Tibial nerve (tissue), 4 donors: Measurements from ENCODE around the gene ZNF24. TPM values are rescaled to one million over a fixed set of nuclear protein-coding genes. Genes with fewer than 3 reads are reported as not detected.

Experiments used
- DNase-seq, 2 donors: peaks; one replicate each; pipeline ENCODE4 v3.0.0-alpha.2; 2019; ENCODE audit warnings: low spot score in 2 of 2
- H3K27ac ChIP-seq, 4 donors: fragments of 200-600 bp; sonication (generic) in 3 of 4; one replicate each; pipeline ENCODE4 v1.5.1; 2017 to 2019; ENCODE audit warnings: mild to moderate bottlenecking in 1 of 4
- H3K27me3 ChIP-seq, 2 donors: fragments of 200-600 bp; sonication (generic) in 1 of 2; one replicate each; pipeline versions ENCODE4 v1.5.1 to v1.6.0; 2017 to 2019
- H3K36me3 ChIP-seq, 3 donors: fragments of 200-600 bp; sonication (generic); one replicate each; pipeline ENCODE4 v1.5.1; 2018 to 2019
- H3K4me1 ChIP-seq, 4 donors: fragments of 200-600 bp; sonication (generic) in 3 of 4; one replicate each; pipeline ENCODE4 v1.5.1; 2017 to 2019
- H3K4me3 ChIP-seq, 4 donors: fragments of 200-600 bp; sonication (generic) in 3 of 4; one replicate each; pipeline ENCODE4 v1.5.1; 2017 to 2019; ENCODE audit warnings: mild to moderate bottlenecking in 1 of 4, moderate library complexity in 1 of 4
- H3K9me3 ChIP-seq, 4 donors: fragments of 200-600 bp; sonication (generic) in 3 of 4; one replicate each; pipeline ENCODE4 v1.5.1; 2017 to 2019
- EP300 ChIP-seq, 2 donors: sonication (generic); formaldehyde crosslinking; IDR thresholded peaks; one replicate each; pipeline ENCODE4 v1.6.1; 2017; ENCODE audit warnings: antibody characterized with exemption in 2 of 2, mild to moderate bottlenecking in 1 of 2
- POLR2A ChIP-seq, 2 donors: fragments of 450-650 bp; IDR thresholded peaks; one replicate each; pipeline ENCODE4 v1.6.1; 2017; ENCODE audit warnings: antibody characterized with exemption in 2 of 2, mild to moderate bottlenecking in 2 of 2, moderate library complexity in 2 of 2
- WGBS, 2 donors: methylation state at CpG; one replicate each; pipeline ENCODE4 v1.1.5; 2018; 5-methylcytosine and 5-hydroxymethylcytosine counted together
- total RNA-seq, 4 donors: library from RNA; depleted of rRNA; stranded (reverse); fragments of >200 nt; gene quantifications; one replicate each; pipeline ENCODE4 v1.1.0, GENCODE V29; 2016
- TF ChIP-seq, protein P1 (sequence below), 5 experiments: fragments of 200-600 bp in 3 of 5; fragments of 450-650 bp in 2 of 5; sonication (generic) in 3 of 5; IDR thresholded peaks; one replicate each; pipeline ENCODE4 v1.5.1; 2016 to 2019; ENCODE audit warnings: antibody characterized with exemption in 5 of 5, mild to moderate bottlenecking in 3 of 5, moderate library complexity in 2 of 5

The ZNF24 gene
- total RNA-seq, 4 donors from 2014 or later, result 37.5 to 50.5 (median 41.1) TPM

DNA sequence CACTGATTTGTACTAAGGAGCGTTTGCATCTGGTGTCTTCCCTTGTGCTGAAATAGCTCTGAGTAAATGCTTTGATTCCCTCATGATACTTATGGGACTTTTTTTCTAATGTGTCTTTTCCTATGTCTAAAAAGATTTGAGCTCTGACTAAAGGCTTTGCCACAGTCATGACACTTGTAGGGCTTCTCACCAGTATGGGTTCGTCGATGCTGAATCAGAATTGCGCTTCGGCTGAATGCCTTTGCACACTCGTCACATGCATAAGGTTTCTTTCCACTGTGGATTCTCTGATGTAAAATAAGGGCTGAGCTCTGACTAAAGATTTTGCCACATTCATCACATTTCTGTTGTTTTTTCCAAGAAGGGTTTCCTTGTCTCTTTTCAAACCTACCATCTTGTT is 24.9 kb upstream of the ZNF24 start:
- Histone ChIP-seq H3K36me3 (peaks cover 0 to 24% (median 4%) of the 10 kb centered on the region in 3 donors), H3K9me3 (no peaks in the 10 kb centered on the region), H3K4me3 (no peak overlapping the region), H3K27me3 (no peaks in the 10 kb centered on the region), H3K27ac (no peak overlapping the region), H3K4me1 (no peaks in the 10 kb centered on the region)
- no peak for DNase-seq
- no peak for TF ChIP-seq POLR2A (IDR thresholded peaks at IDR 0.05)
- no peak for TF ChIP-seq EP300 (IDR thresholded peaks at IDR 0.05)
- TF ChIP-seq, protein P1, sequence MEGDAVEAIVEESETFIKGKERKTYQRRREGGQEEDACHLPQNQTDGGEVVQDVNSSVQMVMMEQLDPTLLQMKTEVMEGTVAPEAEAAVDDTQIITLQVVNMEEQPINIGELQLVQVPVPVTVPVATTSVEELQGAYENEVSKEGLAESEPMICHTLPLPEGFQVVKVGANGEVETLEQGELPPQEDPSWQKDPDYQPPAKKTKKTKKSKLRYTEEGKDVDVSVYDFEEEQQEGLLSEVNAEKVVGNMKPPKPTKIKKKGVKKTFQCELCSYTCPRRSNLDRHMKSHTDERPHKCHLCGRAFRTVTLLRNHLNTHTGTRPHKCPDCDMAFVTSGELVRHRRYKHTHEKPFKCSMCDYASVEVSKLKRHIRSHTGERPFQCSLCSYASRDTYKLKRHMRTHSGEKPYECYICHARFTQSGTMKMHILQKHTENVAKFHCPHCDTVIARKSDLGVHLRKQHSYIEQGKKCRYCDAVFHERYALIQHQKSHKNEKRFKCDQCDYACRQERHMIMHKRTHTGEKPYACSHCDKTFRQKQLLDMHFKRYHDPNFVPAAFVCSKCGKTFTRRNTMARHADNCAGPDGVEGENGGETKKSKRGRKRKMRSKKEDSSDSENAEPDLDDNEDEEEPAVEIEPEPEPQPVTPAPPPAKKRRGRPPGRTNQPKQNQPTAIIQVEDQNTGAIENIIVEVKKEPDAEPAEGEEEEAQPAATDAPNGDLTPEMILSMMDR (IDR thresholded peaks at IDR 0.05), result no peak
- 87 to 93% methylated on average over 6 of the region's 6 CpGs for WGBS, 2 donors

DNA sequence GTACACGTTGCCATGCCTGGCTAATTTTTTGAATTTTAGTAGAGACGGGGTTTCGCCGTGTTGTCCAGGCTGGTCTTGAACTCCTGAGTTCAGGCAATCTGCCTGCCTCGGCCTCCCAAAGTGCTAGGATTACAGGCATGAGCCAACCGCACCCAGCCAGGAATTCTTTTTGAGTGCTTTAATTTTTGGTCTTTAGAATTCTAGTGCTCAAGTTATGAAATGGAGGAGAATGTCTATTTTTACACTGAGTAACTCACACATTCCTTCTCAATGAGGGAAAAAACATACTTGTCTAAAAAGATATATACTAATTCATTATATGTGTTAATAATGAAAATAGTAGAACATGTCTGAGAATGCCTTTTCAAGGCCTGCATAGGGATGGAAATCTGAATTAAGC is 24.4 kb upstream of the ZNF24 start:
- Histone ChIP-seq H3K4me1 (no peaks in the 10 kb centered on the region), H3K36me3 (peaks cover 0 to 19% (median 4%) of the 10 kb centered on the region in 3 donors), H3K27me3 (no peaks in the 10 kb centered on the region), H3K4me3 (no peak overlapping the region), H3K27ac (no peak overlapping the region), H3K9me3 (no peaks in the 10 kb centered on the region)
- WGBS, 2 donors, result 88 to 94% methylated on average over 6 of the region's 6 CpGs
- TF ChIP-seq EP300 (IDR thresholded peaks at IDR 0.05), result no peak
- no peak for TF ChIP-seq POLR2A (IDR thresholded peaks at IDR 0.05)
- TF ChIP-seq, protein P1 (IDR thresholded peaks at IDR 0.05), result no peak
- DNase-seq, result no peak

DNA sequence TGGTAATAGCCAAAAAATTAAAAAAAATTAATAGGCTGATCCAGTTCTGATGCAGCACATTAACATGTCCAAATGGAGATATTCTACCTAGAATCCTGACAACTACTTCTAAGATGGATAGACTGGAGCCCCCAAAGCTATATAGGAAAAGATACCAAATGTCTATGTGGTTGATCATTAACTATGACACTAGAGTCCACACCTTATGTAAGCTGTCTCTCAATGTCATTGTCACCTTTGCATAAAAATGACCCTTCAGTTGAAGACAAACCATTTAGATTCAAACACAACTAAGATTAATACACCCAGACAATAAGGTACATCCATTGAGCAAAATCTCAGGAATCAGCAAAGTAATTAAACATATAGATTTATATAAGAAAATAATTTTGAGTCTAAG is 18.3 kb upstream of the ZNF24 start:
- Histone ChIP-seq H3K27me3 (no peaks in the 10 kb centered on the region), H3K27ac (no peak overlapping the region)

DNA sequence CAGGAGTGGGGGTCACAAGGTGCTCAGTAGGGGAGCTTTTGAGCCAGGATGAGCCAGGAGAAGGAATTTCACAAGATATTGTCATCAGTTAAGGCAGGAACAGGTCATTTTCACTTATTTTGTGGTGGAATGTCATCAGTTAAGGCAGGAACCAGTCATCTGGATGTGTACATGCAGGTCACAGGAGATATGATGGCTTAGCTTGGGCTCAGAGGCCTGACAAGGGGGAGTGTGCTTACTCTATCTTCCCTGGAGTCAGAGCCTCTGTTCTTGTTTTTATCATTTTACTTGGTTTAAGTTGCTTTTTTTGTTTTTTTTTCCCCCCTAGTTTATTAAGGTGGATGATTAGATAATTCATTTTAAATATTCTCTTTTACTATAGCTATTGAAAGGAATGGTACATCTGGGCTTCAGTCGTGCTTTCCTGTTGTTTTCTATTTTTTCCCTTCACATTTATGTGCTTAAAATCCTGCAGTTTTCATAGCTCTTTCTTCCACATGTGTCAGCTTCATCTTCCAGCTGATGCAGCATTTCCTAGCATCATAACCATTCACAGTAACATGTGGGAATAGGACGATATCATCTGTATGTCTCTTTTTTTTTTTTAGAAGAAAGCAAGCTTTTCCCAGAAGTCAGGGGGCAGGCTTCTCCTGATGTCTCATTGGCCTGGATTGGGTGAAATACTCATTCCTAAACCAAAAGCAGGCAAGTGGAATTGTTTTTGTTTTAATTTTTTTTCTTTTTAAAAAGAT is 17.5 kb upstream of the ZNF24 start:
- H3K27ac ChIP-seq, result no peak overlapping the region
- H3K4me3 ChIP-seq, result no peak overlapping the region
- H3K9me3 ChIP-seq, result no peaks in the 10 kb centered on the region
- H3K4me1 ChIP-seq, result no peaks in the 10 kb centered on the region
- TF ChIP-seq, protein P1 (IDR thresholded peaks at IDR 0.05), result no peak
- TF ChIP-seq POLR2A (IDR thresholded peaks at IDR 0.05) (no peak), EP300 (IDR thresholded peaks at IDR 0.05) (no peak)
- no peaks in the 10 kb centered on the region for H3K36me3 ChIP-seq
- no peaks in the 10 kb centered on the region for H3K27me3 ChIP-seq
- no peak for DNase-seq
- 49 to 59% methylated on average over 2 of the region's 2 CpGs for WGBS, 2 donors

More for the DNA sequence above, 18.3 kb upstream of the ZNF24 start:
- no peak for DNase-seq
- no peaks in the 10 kb centered on the region for H3K9me3 ChIP-seq
- no peak overlapping the region for H3K4me3 ChIP-seq
- no peaks in the 10 kb centered on the region for H3K4me1 ChIP-seq
- TF ChIP-seq, protein P1 (IDR thresholded peaks at IDR 0.05), result no peak
- TF ChIP-seq POLR2A (IDR thresholded peaks at IDR 0.05) (no peak), EP300 (IDR thresholded peaks at IDR 0.05) (no peak)
- H3K36me3 ChIP-seq, result no peaks in the 10 kb centered on the region

GRCh38 chr18:35355140-35355618 is 11.0 kb upstream of the ZNF24 start:
- Histone ChIP-seq H3K27me3 (no peaks in the 10 kb centered on the region), H3K9me3 (peaks cover 0 to 11% (median 0%) of the 10 kb centered on the region in 4 donors), H3K27ac (peak overlapping the region in 2 of 4 donors; percentile 69 to 73), H3K4me3 (peak overlapping the region in 1 of 4 donors; percentile 31), H3K36me3 (no peaks in the 10 kb centered on the region), H3K4me1 (peaks cover 0 to 5% (median 0%) of the 10 kb centered on the region in 4 donors)
- WGBS, 2 donors, result 20 to 22% methylated on average over 4 of the region's 4 CpGs
- peak; percentile 54 to 76 for DNase-seq
- TF ChIP-seq EP300 (IDR thresholded peaks at IDR 0.05) (peak; percentile 42 to 43), POLR2A (IDR thresholded peaks at IDR 0.05) (no peak)
- TF ChIP-seq, protein P1 (IDR thresholded peaks at IDR 0.05), result peak; percentile 63 to 76 (median 69)
